Omental fat pad (tissue), 4 donors: ENCODE data around the gene TMEM259. TPM values are rescaled to one million over a fixed set of nuclear protein-coding genes. Genes with fewer than 3 reads are reported as not detected.

ENCODE experiments used
- ATAC-seq: fragments of 150-250 bp; one replicate; pipeline ENCODE4 v1.9.1; 2016; ENCODE audit warnings: mild to moderate bottlenecking, moderate library complexity; ENCODE audit not compliant: low FRiP score
- DNase-seq: peaks from one replicate; pipeline ENCODE4 v3.0.0-alpha.2; 2019; ENCODE audit warnings: low spot score
- total RNA-seq, 4 donors: library from RNA; depleted of rRNA; stranded (reverse); fragments of >200 nt; gene quantifications; one replicate each; pipeline ENCODE4 v1.1.0, GENCODE V29; 2016
- TF ChIP-seq, protein P1 (sequence below), 3 donors: fragments of 450-650 bp; IDR thresholded peaks; one replicate each; pipeline ENCODE4 v1.5.1; 2016 to 2017; ENCODE audit warnings: antibody characterized with exemption in 3 of 3, mild to moderate bottlenecking in 3 of 3, moderate library complexity in 2 of 3

The TMEM259 gene
- total RNA-seq, 4 donors from 2014 or later, result 112 to 164 (median 161) TPM

DNA sequence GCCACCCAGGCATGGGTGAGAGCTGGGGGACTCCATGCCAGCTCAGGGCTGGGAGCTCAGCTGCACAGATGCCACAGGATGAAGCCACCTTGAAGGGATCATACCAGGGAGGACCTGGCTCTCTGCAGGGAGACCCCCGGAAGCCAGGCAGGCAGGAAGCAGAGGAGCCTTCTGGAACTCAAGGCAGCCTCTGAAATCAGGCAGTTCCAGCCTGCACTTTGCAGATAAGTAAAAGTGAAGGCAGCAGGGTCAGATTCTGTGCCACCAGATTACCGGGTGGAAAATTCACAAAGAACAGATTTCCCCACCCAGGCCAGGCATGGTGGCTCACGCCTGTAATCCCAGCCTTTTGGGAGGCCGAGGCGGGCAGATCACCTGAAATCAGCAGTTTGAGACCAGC lies 2.5 kb downstream of the TMEM259 start:
- TF ChIP-seq, protein P1, sequence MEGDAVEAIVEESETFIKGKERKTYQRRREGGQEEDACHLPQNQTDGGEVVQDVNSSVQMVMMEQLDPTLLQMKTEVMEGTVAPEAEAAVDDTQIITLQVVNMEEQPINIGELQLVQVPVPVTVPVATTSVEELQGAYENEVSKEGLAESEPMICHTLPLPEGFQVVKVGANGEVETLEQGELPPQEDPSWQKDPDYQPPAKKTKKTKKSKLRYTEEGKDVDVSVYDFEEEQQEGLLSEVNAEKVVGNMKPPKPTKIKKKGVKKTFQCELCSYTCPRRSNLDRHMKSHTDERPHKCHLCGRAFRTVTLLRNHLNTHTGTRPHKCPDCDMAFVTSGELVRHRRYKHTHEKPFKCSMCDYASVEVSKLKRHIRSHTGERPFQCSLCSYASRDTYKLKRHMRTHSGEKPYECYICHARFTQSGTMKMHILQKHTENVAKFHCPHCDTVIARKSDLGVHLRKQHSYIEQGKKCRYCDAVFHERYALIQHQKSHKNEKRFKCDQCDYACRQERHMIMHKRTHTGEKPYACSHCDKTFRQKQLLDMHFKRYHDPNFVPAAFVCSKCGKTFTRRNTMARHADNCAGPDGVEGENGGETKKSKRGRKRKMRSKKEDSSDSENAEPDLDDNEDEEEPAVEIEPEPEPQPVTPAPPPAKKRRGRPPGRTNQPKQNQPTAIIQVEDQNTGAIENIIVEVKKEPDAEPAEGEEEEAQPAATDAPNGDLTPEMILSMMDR (IDR thresholded peaks at IDR 0.05), result no peak

DNA sequence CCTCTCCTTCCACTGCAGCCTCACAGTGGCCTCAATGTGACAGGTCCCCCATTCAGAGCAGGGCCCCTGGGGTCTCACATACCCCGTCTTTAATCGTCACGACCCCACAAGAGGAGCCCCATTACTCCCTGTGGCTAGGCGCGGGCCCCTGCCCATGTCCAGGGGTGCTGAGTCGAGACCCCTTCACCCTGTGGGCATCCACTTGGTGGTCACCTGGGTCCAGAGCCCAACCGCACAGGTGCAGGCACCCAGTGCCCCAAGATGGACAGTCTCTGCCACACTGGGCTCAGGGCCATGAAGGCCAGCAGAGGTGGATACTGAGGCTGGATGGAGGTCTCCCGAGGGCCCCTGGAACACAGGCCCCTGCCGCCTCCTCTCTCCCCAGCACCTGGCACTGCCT lies 3.0 kb downstream of the TMEM259 start:
- TF ChIP-seq, protein P1 (IDR thresholded peaks at IDR 0.05), result no peak
- DNase-seq, result no peak
- no peak for ATAC-seq

More for the DNA sequence above, 2.5 kb downstream of the TMEM259 start:
- no peak for ATAC-seq
- no peak for DNase-seq

DNA sequence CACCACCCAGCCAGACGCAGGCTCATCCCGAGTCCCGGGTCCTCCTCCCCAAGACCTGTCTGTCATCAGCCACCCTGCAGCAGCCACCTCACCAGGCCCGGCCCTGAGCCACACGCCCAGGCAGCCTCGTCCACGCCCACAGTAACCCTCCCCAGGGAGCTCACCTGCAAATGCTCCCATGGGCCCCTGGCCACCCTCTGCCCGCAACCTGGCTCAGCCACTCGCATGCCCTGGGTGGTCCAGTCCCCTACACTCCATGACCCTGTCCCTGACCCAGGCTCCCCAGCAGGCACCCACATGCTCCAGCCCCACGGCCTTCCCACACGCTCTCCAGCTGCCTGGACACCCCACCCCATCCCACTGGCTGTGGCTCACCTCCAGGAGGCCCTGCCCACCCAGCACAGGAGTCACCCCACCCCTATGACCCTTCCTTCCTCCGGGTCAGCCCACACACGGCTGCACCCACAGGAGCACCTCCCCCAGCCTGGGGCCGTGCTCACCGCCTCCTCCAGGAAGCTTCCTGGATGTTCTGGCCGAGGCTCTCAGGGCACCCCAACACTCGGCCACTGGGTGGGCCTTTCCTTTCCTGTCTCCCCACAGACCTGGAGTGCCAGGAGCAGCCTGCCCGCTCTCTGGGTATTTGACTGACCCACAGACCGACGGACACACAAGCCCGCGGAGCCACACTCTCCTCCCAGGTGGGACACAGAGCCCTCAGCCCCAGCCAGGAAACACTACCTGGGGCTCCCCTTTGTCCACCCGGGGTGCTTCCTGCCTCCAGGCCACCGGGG lies 3.6 kb downstream of the TMEM259 start:
- DNase-seq, result no peak
- no peak for ATAC-seq
- TF ChIP-seq, protein P1 (IDR thresholded peaks at IDR 0.05), result no peak

DNA sequence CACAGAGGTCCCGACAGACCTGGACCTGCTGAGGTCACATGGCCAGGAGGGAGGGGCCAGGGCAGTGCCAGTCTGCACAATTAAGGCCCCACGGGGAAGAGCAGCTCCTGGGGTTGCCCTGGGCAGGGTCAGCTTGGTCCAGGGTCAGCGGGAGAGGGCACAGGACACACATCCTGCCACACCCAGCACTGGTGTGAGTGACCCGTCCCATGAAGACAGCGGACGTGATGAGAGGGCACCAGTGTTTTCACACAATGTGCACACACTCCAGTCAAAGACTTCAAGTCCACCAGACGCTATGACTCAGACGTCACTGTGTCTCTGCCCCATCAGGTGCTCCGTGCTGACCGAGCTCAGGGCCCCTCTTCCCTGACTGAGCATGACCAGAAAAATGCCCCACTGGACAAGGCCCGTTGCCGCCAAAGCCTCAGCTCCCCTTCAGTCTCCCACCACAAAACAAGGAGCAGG lies 4.2 kb downstream of the TMEM259 start:
- TF ChIP-seq, protein P1 (IDR thresholded peaks at IDR 0.05), result no peak
- no peak for ATAC-seq
- DNase-seq, result no peak

DNA sequence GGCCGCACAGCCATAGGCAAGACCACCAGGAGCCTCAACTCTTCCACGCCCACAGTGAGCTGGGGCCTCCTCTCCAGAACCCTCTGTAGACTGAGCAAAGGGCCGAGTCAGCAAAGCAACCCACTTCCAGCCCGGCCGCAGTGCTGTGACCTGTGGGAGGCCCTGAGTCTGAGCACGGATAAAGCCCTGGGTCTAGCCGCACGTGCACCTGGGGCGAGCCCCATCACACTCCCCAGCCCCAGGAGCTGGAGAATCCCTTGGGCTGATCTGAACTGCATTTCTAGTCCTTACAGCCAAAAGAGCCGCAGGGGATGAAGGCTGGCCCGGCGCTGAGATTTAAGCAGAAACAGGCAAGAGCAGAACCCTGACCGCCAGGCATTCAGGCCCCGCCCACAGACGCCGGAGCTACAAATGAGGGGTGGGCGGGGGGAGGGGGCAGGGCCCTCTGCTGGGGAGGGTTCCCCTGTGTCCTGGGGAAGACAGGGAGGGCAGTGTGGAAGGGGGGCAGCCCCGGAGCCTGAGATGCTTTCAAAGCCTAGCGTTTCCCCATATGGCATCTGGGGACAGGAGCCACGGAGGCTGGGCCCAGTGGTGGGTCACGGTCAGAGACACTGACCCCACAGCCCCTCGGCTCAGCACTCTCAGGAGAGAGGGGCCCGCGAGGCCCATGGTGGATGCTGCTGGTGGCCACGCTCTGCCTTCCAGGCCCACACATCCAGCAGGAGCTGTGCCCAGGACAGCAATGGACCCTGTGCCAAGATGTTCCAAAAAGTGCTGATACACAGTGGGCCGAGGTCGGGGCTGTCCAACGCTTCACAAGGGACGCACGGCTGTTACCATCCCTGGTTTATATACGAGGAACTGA lies 4.9 kb downstream of the TMEM259 start:
- DNase-seq (no peak), ATAC-seq (no peak)
- TF ChIP-seq, protein P1 (IDR thresholded peaks at IDR 0.05), result no peak

DNA sequence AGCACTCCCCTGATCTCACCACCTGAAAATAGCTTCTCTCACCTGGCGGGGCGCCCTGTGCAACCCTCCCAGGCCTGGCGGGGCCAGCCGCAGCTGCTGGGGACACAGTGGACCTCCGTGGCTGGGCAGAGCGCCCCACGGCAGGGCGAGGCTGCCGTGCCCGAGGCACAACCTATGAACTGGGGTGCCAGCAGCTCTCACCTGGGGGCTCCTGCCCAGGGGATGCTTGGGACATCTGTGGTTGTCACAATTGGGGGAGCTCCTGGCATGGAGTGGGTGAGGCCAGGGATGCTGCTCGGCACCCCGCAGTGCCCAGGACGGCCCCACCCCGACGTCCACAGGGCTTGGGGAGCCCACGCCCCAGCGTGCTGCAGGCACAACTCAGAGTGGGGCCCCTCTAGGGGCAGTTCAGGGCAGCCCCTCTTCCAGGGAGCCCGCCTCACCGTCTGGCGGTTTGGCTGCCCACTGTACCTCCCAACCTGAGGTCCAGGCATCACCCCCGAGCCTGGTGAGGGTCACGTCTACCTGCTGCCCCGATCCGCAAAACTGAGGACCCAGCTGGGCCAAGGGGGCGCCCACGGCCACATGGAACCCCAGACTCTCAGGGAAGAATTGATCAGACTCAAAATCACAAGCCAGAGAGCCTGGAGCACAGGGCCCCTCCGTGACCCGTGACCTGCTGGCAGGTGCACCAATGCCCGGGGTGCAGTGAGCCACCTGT lies 5.7 kb downstream of the TMEM259 start:
- ATAC-seq (no peak), DNase-seq (no peak)
- TF ChIP-seq, protein P1 (IDR thresholded peaks at IDR 0.05), result no peak
